ENCODE data around the gene PLEKHM2. TPM values are rescaled to one million over a fixed set of nuclear protein-coding genes. Genes with fewer than 3 reads are reported as not detected.

The PLEKHM2 gene
- total RNA-seq, 2 experiments from 2014 or later: 47.7 to 56.6 TPM

DNA sequence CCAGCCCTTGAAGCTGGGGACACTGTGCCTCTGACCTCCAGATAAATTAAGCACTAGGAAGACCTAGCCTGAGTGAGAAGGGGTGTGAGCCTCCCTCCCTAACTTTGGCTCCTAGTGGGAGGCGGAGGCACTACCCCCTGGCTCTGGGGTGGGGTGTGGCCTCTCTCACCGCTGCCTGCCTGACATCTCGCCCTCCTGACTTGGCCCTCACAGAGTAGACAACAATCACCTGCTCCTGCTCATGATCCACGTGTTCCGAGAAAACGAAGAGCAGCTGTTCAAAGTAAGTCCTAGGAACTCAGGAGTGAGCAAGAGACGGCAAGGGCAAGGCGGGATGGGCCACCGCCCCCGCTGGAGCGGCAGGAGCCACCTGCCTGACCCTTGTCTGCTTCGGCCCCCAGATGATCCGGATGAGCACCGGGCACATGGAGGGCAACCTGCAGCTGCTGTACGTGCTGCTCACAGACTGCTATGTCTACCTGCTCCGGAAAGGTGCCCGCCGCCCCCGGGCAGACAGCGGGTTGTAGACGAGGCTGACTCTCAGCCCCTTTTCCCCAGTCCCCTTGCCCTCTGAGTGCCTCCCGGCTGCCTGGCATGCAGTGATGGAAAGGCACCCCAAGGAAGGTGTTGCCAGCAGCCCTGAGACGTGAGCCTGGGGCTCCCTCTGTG, 43.9 kb downstream of the PLEKHM2 start:
- no peak overlapping the region for H3K27ac Mint-ChIP-seq
- H3K27me3 Mint-ChIP-seq: no peaks in the 10 kb centered on the region
- no peaks in the 10 kb centered on the region for H3K9me3 Mint-ChIP-seq
- DNase-seq (no peak), ATAC-seq (ENCODE audit: low read depth) (no peak)
- H3K4me1 Mint-ChIP-seq: no peaks in the 10 kb centered on the region
- no peak overlapping the region for H3K4me3 Mint-ChIP-seq
- H3K36me3 Mint-ChIP-seq: peaks cover 4% of the 10 kb centered on the region
- POLR2A ChIA-PET: no interaction called here

DNA sequence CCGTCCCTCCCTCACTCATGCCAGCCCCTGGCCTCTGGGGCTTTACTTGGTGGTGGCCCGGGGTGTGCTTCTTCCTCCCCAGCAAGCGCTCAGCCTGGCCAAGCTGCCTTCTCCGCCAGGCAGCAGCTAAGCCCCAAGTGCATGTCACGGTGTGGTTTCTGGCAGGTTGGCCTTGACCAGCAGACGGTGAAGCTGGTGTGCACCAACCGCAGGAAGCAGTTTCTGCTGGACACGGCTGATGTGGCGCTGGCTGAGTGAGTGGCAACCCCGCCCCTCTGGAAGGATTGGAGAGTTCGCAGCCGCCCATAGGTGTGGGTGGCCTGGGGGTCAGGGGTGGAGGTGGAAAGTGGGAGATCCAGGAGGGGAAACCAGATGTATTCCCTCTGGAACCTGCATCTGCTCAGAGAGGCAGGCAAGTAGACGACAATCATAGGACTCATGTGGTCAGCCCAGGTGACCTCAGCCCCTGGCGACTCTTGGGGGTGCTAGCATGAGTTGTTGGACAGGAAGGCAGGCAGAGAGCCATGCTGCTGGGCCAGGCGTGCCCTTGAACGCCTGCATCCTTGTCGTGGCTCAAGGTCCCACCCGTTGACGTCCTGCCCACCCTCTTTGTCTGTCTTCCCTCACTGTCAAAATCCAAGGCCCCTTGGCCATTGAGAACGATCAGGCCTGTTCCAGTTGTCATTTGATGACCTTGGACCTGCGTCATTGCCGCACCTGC, 45.0 kb downstream of the PLEKHM2 start:
- Mint-ChIP-seq H3K27ac (no peak overlapping the region), H3K27me3 (no peaks in the 10 kb centered on the region)
- no peak for ATAC-seq (ENCODE audit: low read depth)

DNA sequence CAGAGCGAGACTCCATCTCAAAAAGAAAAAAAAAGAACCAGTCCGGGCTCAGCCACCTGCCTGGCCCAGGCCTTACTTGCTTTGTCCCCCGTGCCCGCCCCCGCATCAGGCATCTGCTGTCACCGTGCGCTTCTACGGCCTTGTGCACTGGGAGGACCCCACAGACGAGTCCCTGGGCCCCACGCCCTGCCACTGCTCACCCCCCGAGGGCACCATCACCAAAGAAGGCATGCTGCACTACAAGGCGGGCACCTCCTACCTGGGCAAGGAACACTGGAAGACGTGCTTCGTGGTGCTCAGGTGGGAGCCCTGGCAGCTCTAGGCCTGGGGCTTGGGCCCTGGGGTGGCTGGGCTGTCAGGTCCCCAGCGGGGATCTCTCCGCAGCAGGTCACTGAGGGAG, 46.3 kb downstream of the PLEKHM2 start:
- no peak for DNase-seq

More for the DNA sequence above, 45.0 kb downstream of the PLEKHM2 start:
- no peak for DNase-seq
- no peak overlapping the region for H3K4me3 Mint-ChIP-seq
- POLR2A ChIA-PET: no interaction called here
- no peaks in the 10 kb centered on the region for H3K9me3 Mint-ChIP-seq
- H3K4me1 Mint-ChIP-seq: no peaks in the 10 kb centered on the region
- peaks cover 4% of the 10 kb centered on the region for H3K36me3 Mint-ChIP-seq

DNA sequence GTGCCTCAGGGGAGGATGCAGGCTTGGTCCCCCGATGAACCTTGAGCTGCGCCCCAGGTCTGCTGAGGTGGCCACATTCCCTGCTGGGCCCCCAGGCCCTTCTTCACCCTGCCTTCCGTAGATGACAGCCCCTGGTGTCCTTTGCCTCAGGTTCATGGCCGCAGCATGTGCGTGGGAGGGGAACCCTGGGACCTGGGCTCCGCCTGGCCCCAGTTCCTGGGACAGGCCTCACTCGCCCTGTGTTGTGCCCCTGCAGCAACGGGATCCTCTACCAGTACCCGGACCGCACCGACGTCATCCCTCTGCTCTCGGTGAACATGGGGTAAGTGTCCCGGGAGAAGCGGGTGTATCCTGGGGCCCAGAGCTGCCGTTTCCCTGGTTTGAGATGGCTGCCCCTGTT, 46.8 kb downstream of the PLEKHM2 start:
- no peaks in the 10 kb centered on the region for H3K27me3 Mint-ChIP-seq
- H3K4me3 Mint-ChIP-seq: no peak overlapping the region
- DNase-seq: no peak
- H3K27ac Mint-ChIP-seq: no peak overlapping the region
- H3K4me1 Mint-ChIP-seq: no peaks in the 10 kb centered on the region
- no peaks in the 10 kb centered on the region for H3K9me3 Mint-ChIP-seq
- peaks cover 2% of the 10 kb centered on the region for H3K36me3 Mint-ChIP-seq
- ATAC-seq (ENCODE audit: low read depth): no peak
- POLR2A ChIA-PET: interaction anchor here (0.6 kb wide), 1 partner anchor 135 kb away, joined by 3 read pairs; no protein-coding TSS in a partner anchor

More for the DNA sequence above, 46.3 kb downstream of the PLEKHM2 start:
- peaks cover 2% of the 10 kb centered on the region for H3K36me3 Mint-ChIP-seq
- no peak overlapping the region for H3K27ac Mint-ChIP-seq
- H3K27me3 Mint-ChIP-seq: no peaks in the 10 kb centered on the region
- H3K4me3 Mint-ChIP-seq: no peak overlapping the region
- H3K9me3 Mint-ChIP-seq: no peaks in the 10 kb centered on the region
- no peaks in the 10 kb centered on the region for H3K4me1 Mint-ChIP-seq
- ATAC-seq (ENCODE audit: low read depth): no peak
- POLR2A ChIA-PET: no interaction called here

DNA sequence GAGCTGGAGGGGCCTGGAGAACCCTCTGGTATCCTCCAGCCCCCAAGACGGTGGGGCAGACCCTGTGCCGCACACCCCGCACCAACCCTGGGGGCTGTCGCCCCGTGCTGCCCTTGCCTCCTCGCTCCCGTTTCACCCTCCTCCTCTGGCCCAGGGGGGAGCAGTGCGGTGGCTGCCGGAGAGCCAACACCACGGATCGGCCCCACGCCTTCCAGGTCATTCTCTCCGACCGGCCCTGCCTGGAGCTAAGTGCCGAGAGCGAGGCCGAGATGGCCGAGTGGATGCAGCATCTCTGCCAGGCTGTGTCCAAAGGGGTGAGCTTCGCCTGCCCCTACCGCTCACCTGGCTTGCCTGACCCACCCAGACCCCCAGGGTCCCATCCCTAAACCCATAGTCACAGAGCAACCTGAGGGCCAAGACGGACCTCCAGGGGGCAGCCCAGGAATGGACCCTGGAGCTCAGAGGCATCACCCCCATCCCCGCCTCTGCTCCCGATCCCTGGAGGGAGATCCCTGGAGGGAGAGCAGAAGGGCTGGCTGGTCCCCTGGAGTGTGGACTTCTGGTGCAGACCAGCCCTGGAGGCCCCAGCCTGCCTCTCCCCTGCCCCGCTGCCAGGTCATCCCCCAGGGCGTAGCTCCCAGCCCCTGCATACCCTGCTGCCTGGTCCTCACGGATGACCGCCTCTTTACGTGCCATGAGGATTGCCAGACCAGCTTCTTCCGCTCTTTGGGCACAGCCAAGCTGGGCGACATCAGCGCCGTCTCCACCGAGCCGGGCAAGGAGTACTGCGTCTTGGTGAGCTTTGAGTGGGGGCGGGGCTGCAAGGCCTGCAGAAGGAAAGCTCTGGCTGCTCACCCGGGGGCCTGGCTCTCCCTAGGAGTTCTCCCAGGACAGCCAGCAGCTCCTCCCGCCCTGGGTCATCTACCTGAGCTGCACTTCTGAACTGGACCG, 47.9 kb downstream of the PLEKHM2 start:
- DNase-seq: no peak
- Mint-ChIP-seq H3K4me3 (no peak overlapping the region), H3K27ac (no peak overlapping the region), H3K27me3 (no peaks in the 10 kb centered on the region), H3K36me3 (peaks cover 2% of the 10 kb centered on the region), H3K9me3 (no peaks in the 10 kb centered on the region), H3K4me1 (no peaks in the 10 kb centered on the region)
- POLR2A ChIA-PET: no interaction called here
- ATAC-seq (ENCODE audit: low read depth): no peak

DNA sequence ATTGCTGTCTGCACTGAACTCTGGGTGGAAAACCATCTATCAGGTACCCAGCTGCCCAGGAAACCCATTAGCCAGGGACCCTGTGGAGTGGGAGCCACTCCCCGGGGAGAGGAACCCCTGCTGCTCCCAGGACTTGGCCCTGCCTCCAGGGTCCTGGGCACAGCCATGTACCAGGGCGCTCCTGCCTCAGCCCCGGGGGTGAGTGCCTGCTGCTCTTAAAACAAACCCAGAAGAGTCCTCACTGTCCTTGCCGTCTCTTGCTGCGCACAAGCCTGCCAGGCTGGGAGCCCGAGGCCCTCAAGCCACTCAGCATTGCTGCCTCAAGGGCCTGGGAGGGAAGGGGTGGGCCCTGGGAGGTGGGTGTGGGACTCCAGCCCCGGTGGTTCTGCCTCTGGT, 48.6 kb downstream of the PLEKHM2 start:
- Mint-ChIP-seq H3K9me3 (no peaks in the 10 kb centered on the region), H3K4me3 (no peak overlapping the region), H3K4me1 (no peaks in the 10 kb centered on the region), H3K27me3 (no peaks in the 10 kb centered on the region), H3K36me3 (no peaks in the 10 kb centered on the region), H3K27ac (no peak overlapping the region)
- POLR2A ChIA-PET: no interaction called here
- ATAC-seq (ENCODE audit: low read depth) (no peak), DNase-seq (no peak)

DNA sequence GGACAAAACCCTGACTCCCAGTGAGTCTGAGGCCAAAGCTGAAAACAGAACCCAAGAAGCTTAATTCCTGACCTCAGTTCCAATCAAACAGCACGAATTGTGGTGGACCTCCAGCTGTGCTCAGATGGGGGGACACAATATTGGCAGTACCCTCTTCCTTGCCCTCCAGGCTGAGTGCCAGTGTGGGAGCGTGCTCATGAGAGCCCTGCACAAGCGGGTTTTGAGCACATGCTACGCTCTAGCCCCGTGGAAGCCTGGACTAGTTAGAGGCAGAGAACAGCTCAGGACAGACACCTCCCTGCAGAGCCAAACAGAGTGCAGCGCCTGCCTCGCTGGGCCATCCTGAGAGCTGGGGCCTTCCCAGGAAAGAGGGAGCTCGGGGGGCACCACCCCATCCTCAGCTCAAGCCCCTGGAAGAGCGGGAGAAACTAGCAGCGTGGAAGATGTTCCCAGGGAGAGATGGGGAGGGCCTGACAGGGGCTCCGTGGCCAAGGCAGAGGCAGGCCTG, 49.2 kb downstream of the PLEKHM2 start:
- Mint-ChIP-seq H3K9me3 (no peaks in the 10 kb centered on the region), H3K4me1 (no peaks in the 10 kb centered on the region), H3K4me3 (no peak overlapping the region), H3K27me3 (no peaks in the 10 kb centered on the region), H3K36me3 (no peaks in the 10 kb centered on the region), H3K27ac (no peak overlapping the region)
- DNase-seq (no peak), ATAC-seq (ENCODE audit: low read depth) (no peak)
- POLR2A ChIA-PET: no interaction called here

DNA sequence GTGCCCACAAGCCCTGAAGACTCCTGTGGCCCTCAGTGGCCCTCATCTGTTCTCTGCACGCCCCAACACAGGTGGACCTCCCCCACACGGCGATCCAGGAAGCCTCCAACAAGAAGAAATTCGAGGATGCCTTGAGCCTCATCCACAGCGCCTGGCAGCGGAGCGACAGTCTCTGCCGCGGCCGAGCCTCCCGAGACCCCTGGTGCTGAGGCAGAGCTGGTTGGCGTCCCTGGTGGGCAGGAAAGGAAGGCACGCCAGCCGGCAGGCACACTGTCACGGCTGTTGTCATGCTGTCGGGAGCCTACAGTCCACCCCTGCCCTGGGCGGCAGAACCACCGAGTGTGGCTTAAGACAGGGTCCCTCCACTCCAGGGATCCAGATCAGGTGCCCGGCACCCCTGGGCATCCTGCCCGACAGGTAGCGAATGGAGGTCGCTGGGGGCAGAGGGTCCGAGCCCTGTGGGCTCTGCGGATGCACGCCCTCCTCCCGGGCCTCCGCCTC, 49.7 kb downstream of the PLEKHM2 start:
- Mint-ChIP-seq H3K36me3 (no peaks in the 10 kb centered on the region), H3K4me3 (no peak overlapping the region), H3K4me1 (no peaks in the 10 kb centered on the region), H3K27ac (no peak overlapping the region), H3K9me3 (no peaks in the 10 kb centered on the region), H3K27me3 (no peaks in the 10 kb centered on the region)
- no peak for ATAC-seq (ENCODE audit: low read depth)
- no peak for DNase-seq
- POLR2A ChIA-PET: no interaction called here

DNA sequence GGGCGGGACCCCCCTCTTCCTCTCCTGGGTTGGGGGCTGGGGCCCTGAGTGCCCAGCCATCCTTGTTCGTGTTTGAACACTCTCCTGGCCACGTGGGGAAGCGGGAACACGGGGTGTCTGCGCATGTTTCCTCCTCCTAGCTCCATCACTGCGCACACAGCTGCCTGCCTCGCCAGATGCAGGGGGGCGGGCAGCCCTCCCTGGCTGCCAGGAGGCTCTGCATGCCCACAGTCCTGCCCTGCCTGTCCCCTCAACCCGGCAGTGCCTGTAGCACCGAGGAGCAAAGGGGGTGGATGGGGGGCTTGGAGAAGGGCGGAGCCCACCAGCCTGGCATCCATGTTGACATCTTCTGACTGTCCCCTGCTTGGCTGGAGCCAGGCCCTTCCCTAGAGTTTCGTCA, 50.2 kb downstream of the PLEKHM2 start:
- H3K36me3 Mint-ChIP-seq: no peaks in the 10 kb centered on the region
- ATAC-seq (ENCODE audit: low read depth): no peak
- H3K9me3 Mint-ChIP-seq: no peaks in the 10 kb centered on the region
- no peaks in the 10 kb centered on the region for H3K4me1 Mint-ChIP-seq
- H3K4me3 Mint-ChIP-seq: no peak overlapping the region
- H3K27me3 Mint-ChIP-seq: no peaks in the 10 kb centered on the region
- DNase-seq: no peak
- POLR2A ChIA-PET: no interaction called here
- no peak overlapping the region for H3K27ac Mint-ChIP-seq

DNA sequence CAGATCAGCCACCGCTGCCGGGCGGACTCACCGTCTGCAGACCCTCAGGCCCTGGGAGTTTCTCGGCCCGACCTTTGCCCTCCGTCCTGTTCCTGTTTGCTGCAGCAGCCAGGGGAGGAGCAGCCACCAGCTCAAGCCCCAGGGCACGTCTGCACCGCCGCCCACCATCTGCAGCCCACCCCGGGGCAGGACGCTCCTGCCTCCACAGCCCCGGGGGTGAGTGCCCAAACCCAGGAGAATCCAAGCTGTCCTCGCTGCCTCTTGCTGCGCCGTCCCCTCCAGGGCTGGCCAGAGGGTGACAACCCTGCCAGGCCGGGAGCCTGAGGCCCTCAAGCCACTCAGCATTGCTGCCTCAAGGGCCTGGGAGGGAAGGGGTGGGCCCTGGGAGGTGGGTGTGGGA, 50.8 kb downstream of the PLEKHM2 start:
- Mint-ChIP-seq H3K9me3 (no peaks in the 10 kb centered on the region), H3K4me3 (no peak overlapping the region), H3K27me3 (no peaks in the 10 kb centered on the region), H3K4me1 (no peaks in the 10 kb centered on the region), H3K36me3 (no peaks in the 10 kb centered on the region), H3K27ac (no peak overlapping the region)
- POLR2A ChIA-PET: no interaction called here
- ATAC-seq (ENCODE audit: low read depth) (no peak), DNase-seq (no peak)

DNA sequence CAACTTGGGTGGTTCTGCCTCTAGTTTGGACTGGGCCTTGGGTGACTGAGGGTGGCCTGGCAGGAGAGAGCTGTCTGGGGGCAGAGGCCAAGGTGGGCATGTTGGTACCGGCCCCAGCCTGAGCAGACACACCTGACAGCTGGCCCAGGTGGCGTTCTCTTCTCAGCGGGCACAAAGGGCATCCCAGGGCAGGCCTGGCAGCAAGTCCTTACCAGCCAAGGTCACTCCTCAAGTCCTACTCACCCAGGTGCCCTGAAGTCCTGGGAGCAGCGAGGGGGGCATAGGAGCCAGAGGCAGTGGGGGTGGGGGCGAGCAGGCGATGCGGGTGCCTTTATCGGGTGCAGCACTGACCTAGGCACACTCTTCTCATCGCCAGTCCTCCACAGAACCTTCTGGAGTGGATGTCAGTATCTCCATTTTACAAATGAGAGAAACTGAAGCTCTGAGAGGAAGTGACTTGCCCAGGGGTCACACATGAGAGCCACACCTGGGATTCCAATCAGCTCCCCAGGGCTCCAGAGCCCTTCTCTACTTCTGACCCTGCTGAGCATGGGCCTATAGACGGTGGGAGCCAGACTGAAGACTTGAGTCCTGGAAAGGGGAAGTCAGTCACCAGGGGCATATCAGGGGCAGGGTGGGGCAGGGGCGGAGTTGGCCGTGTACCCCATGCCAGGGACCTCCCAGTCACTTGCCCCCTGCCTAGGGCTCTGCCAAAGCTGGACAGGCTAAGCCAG, 51.4 kb downstream of the PLEKHM2 start:
- no peak overlapping the region for H3K27ac Mint-ChIP-seq
- no peaks in the 10 kb centered on the region for H3K4me1 Mint-ChIP-seq
- H3K36me3 Mint-ChIP-seq: no peaks in the 10 kb centered on the region
- H3K9me3 Mint-ChIP-seq: no peaks in the 10 kb centered on the region
- no peak overlapping the region for H3K4me3 Mint-ChIP-seq
- DNase-seq (no peak), ATAC-seq (ENCODE audit: low read depth) (no peak)
- POLR2A ChIA-PET: no interaction called here
- no peaks in the 10 kb centered on the region for H3K27me3 Mint-ChIP-seq

DNA sequence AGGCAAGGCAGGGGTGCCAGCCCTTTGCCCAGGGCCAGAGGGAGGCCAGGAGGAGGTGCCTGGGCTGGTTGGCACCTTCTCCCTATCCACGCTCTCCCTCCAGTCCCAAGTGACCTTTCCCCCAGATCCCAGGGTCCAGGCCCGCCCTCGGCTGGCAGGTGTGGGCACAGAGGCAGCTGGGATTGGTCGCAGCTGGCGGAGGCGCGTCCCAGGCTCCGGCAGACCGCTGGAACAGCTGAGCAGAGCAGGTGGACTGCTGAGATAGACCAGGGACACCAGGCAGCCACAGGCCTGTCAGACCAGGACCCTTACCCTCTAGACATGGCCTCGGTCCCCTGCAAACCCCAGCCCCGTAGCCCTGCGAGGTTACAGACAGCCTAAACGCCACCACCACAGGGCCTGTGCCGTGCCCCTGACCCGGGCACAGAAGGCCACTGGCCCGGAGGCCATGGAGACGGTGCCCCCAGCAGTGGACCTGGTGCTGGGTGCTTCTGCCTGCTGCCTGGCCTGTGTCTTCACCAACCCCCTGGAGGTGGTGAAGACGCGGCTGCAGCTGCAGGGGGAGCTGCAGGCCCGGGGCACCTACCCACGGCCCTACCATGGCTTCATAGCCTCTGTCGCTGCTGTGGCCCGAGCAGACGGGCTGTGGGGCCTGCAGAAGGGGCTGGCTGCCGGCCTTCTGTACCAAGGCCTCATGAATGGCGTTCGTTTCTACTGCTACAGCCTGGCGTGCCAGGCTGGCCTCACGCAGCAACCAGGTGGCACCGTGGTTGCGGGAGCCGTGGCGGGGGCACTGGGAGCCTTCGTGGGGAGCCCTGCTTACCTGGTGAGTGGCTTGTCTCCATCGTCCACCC, 52.1 kb downstream of the PLEKHM2 start, which contains the start of gene SLC25A34:
Gene SLC25A34 (plus strand): TSS at position 221 of the 854 bp plus-strand sequence. CDS start 228 bp downstream, at position 449.
- POLR2A ChIA-PET: no interaction called here
- H3K27ac Mint-ChIP-seq: no peak within 1 kb of the TSS
- H3K4me3 Mint-ChIP-seq: no peak within 1 kb of the TSS
- H3K9me3 Mint-ChIP-seq: no peaks in the 10 kb centered on the region
- no peaks in the 10 kb centered on the region for H3K36me3 Mint-ChIP-seq
- H3K27me3 Mint-ChIP-seq: no peaks in the 10 kb centered on the region
- no peak for DNase-seq
- ATAC-seq (ENCODE audit: low read depth): no peak
- peaks cover under 1% of the 10 kb centered on the region for H3K4me1 Mint-ChIP-seq

All from activated naive CD8-positive, alpha-beta T cell treated with anti-CD3 and anti-CD28 coated beads, Interleukin-2, amount 10 ng/mL, durations not matched to agents 7 days and 5 days (primary cell).